ENCODE measurements around the gene ADARB2.

ADARB2 gene

GRCh38 chr10:1526436-1527055 lies 210.8 kb downstream of the ADARB2 start:
- ChIA-PET POLR2A (ENCODE audit: low non-redundant PET) (no interaction called here), CTCF (no interaction called here)
- no peak overlapping the region for H3K27ac ChIP-seq
- no peak for DNase-seq (ENCODE audit: low spot score)
- TF ChIP-seq CTCF (conservative IDR thresholded peaks at IDR 0.05; ENCODE audit: low read depth): no peak

GRCh38 chr10:1525354-1526162 lies 211.8 kb downstream of the ADARB2 start:
- ChIA-PET POLR2A (ENCODE audit: low non-redundant PET) (no interaction called here), CTCF (no interaction called here)
- DNase-seq (ENCODE audit: low spot score): no peak
- no peak overlapping the region for H3K27ac ChIP-seq
- TF ChIP-seq CTCF (conservative IDR thresholded peaks at IDR 0.05; ENCODE audit: low read depth): no peak

GRCh38 chr10:1524540-1524939 lies 212.8 kb downstream of the ADARB2 start:
- CTCF ChIA-PET: no interaction called here

GRCh38 chr10:1523221-1523620 lies 214.1 kb downstream of the ADARB2 start:
- POLR2A ChIA-PET (ENCODE audit: low non-redundant PET): no interaction called here
- DNase-seq (ENCODE audit: low spot score): no peak
- CTCF ChIA-PET: no interaction called here
- TF ChIP-seq CTCF (conservative IDR thresholded peaks at IDR 0.05; ENCODE audit: low read depth): no peak
- H3K27ac ChIP-seq: no peak overlapping the region

More at GRCh38 chr10:1524540-1524939, 212.8 kb downstream of the ADARB2 start:
- no peak for DNase-seq (ENCODE audit: low spot score)
- no peak overlapping the region for H3K27ac ChIP-seq
- POLR2A ChIA-PET (ENCODE audit: low non-redundant PET): no interaction called here
- no peak for TF ChIP-seq CTCF (conservative IDR thresholded peaks at IDR 0.05; ENCODE audit: low read depth)

- ChIA-PET POLR2A (ENCODE audit: low non-redundant PET) (no interaction called here), CTCF (no interaction called here)
- no peak for DNase-seq (ENCODE audit: low spot score)
- no peak overlapping the region for H3K27ac ChIP-seq
- TF ChIP-seq CTCF (conservative IDR thresholded peaks at IDR 0.05; ENCODE audit: low read depth): no peak
Observed at GRCh38 chr10:1522237-1522636, 215.1 kb downstream of the ADARB2 start.

- POLR2A ChIA-PET (ENCODE audit: low non-redundant PET): no interaction called here
- TF ChIP-seq CTCF (conservative IDR thresholded peaks at IDR 0.05; ENCODE audit: low read depth): no peak
- CTCF ChIA-PET: no interaction called here
- H3K27ac ChIP-seq: no peak overlapping the region
- DNase-seq (ENCODE audit: low spot score): no peak
Observed at GRCh38 chr10:1521741-1522140, 215.6 kb downstream of the ADARB2 start.
